Measurements from ENCODE around the gene SIM2.

DNA sequence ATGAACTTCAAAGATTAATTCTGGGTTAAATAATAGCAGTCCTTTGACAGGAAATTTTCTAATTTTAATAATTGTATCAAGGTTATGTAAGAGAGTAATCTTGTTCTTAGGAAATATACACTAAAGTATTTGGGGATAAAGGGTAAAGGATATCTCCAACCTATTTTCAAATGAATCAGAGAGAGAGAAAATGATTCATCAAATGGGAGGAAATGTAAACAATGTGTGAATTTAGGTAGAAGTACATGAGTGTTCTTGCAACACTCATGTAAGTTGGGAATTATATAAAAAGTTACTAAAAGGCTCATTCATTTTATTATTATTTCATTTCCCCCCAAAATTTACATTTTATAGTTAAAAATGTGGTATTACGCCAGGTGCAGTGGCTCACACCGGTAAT is 20.4 kb upstream of the SIM2 start:
- TF ChIP-seq EP300 (IDR thresholded peaks at IDR 0.05): no peak
- TF ChIP-seq, protein P1, sequence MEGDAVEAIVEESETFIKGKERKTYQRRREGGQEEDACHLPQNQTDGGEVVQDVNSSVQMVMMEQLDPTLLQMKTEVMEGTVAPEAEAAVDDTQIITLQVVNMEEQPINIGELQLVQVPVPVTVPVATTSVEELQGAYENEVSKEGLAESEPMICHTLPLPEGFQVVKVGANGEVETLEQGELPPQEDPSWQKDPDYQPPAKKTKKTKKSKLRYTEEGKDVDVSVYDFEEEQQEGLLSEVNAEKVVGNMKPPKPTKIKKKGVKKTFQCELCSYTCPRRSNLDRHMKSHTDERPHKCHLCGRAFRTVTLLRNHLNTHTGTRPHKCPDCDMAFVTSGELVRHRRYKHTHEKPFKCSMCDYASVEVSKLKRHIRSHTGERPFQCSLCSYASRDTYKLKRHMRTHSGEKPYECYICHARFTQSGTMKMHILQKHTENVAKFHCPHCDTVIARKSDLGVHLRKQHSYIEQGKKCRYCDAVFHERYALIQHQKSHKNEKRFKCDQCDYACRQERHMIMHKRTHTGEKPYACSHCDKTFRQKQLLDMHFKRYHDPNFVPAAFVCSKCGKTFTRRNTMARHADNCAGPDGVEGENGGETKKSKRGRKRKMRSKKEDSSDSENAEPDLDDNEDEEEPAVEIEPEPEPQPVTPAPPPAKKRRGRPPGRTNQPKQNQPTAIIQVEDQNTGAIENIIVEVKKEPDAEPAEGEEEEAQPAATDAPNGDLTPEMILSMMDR (IDR thresholded peaks at IDR 0.05): no peak
